ENCODE results near the gene ZNF639. TPM values are rescaled to one million over a fixed set of nuclear protein-coding genes. Genes with fewer than 3 reads are reported as not detected.
A peak's percentile ranks its signal among the peaks of the same experiment; 100 is the strongest.
"Not testable (repeated sequence)": the region's sequence is repeated elsewhere in the genome, so short reads cannot be mapped to it uniquely, and the experiment has no call there.

ZNF639 gene
- total RNA-seq, 1 experiment from 2014 or later = 80.5 TPM

GRCh38 chr3:179299316-179299715 is 23.5 kb upstream of the ZNF639 start:
- no peaks in the 10 kb centered on the region for H3K36me3 ChIP-seq
- H3K27me3 ChIP-seq (replicated peaks) = no peaks in the 10 kb centered on the region
- H3K27ac ChIP-seq = no peak overlapping the region
- no peak for DNase-seq (ENCODE audit: low read depth in 1 of 2, low spot score in 2 of 2)
- no peaks in the 10 kb centered on the region for H3K4me1 ChIP-seq (replicated peaks)
- no peaks in the 10 kb centered on the region; the same call in 1 of the 2 replicates for H3K9me3 ChIP-seq (replicated peaks)
- H3K4me3 ChIP-seq = no peak overlapping the region

- no peak overlapping the region for H3K4me3 ChIP-seq
- H3K36me3 ChIP-seq = no peaks in the 10 kb centered on the region
- no peak for DNase-seq (ENCODE audit: low read depth in 1 of 2, low spot score in 2 of 2)
- H3K27ac ChIP-seq = no peak overlapping the region
- H3K27me3 ChIP-seq (replicated peaks) = no peaks in the 10 kb centered on the region
- no peaks in the 10 kb centered on the region; the same call in 1 of the 2 replicates for H3K9me3 ChIP-seq (replicated peaks)
- H3K4me1 ChIP-seq (replicated peaks) = no peaks in the 10 kb centered on the region
These were observed 22.7 kb upstream of the ZNF639 start for GRCh38 chr3:179299999-179300613.

GRCh38 chr3:179301645-179302044 is 21.2 kb upstream of the ZNF639 start:
- no peaks in the 10 kb centered on the region; the same call in 1 of the 2 replicates for H3K9me3 ChIP-seq (replicated peaks)
- peaks cover 6% of the 10 kb centered on the region; the same call in 1 of the 2 replicates for H3K4me1 ChIP-seq (replicated peaks)
- H3K4me3 ChIP-seq = no peak overlapping the region
- H3K27me3 ChIP-seq (replicated peaks) = no peaks in the 10 kb centered on the region
- no peaks in the 10 kb centered on the region for H3K36me3 ChIP-seq
- H3K27ac ChIP-seq = no peak overlapping the region
- DNase-seq (ENCODE audit: low read depth in 1 of 2, low spot score in 2 of 2) = no peak

GRCh38 chr3:179302111-179302510 is 20.7 kb upstream of the ZNF639 start:
- peaks cover 8% of the 10 kb centered on the region; the same call in 1 of the 2 replicates for H3K4me1 ChIP-seq (replicated peaks)
- H3K4me3 ChIP-seq = no peak overlapping the region
- H3K36me3 ChIP-seq = no peaks in the 10 kb centered on the region

GRCh38 chr3:179304605-179305004 is 18.2 kb upstream of the ZNF639 start:
- Histone ChIP-seq H3K36me3 (no peaks in the 10 kb centered on the region), H3K27ac (no peak overlapping the region), H3K4me1 (replicated peaks) (peaks cover 17% of the 10 kb centered on the region; the same call in 1 of the 2 replicates), H3K4me3 (no peak overlapping the region), H3K9me3 (replicated peaks) (no peaks in the 10 kb centered on the region), H3K27me3 (replicated peaks) (no peaks in the 10 kb centered on the region)
- no peak for DNase-seq (ENCODE audit: low read depth in 1 of 2, low spot score in 2 of 2)

More at GRCh38 chr3:179302111-179302510, 20.7 kb upstream of the ZNF639 start:
- H3K27me3 ChIP-seq (replicated peaks) = no peaks in the 10 kb centered on the region
- H3K27ac ChIP-seq = no peak overlapping the region
- no peak for DNase-seq (ENCODE audit: low read depth in 1 of 2, low spot score in 2 of 2)
- no peaks in the 10 kb centered on the region; the same call in 1 of the 2 replicates for H3K9me3 ChIP-seq (replicated peaks)

- not testable (repeated sequence) for DNase-seq (ENCODE audit: low read depth in 1 of 2, low spot score in 2 of 2); H3K9me3 ChIP-seq (replicated peaks); H3K27ac ChIP-seq; H3K36me3 ChIP-seq; H3K4me3 ChIP-seq; H3K27me3 ChIP-seq (replicated peaks)
- H3K4me1 ChIP-seq (replicated peaks) = peaks cover 17% of the 10 kb centered on the region; the same call in 1 of the 2 replicates
These were observed 15.5 kb upstream of the ZNF639 start for GRCh38 chr3:179307362-179307761.

- no peaks in the 10 kb centered on the region for H3K27me3 ChIP-seq (replicated peaks)
- DNase-seq (ENCODE audit: low read depth in 1 of 2, low spot score in 2 of 2) = no peak
- H3K4me3 ChIP-seq = no peak overlapping the region
- no peaks in the 10 kb centered on the region for H3K9me3 ChIP-seq (replicated peaks)
- no peaks in the 10 kb centered on the region for H3K36me3 ChIP-seq
- H3K27ac ChIP-seq = no peak overlapping the region
- peaks cover 17% of the 10 kb centered on the region; the same call in 1 of the 2 replicates for H3K4me1 ChIP-seq (replicated peaks)
These were observed 14.8 kb upstream of the ZNF639 start for GRCh38 chr3:179308001-179308400.

GRCh38 chr3:179309225-179310078 is 13.4 kb upstream of the ZNF639 start:
- Histone ChIP-seq H3K27me3 (replicated peaks) (no peaks in the 10 kb centered on the region), H3K9me3 (replicated peaks) (no peaks in the 10 kb centered on the region), H3K4me3 (no peak overlapping the region), H3K27ac (no peak overlapping the region), H3K4me1 (replicated peaks) (peaks cover 17% of the 10 kb centered on the region; the same call in 1 of the 2 replicates), H3K36me3 (no peaks in the 10 kb centered on the region)
- no peak for DNase-seq (ENCODE audit: low read depth in 1 of 2, low spot score in 2 of 2)

- peaks cover 9% of the 10 kb centered on the region for H3K36me3 ChIP-seq
- H3K27me3 ChIP-seq (replicated peaks) = no peaks in the 10 kb centered on the region
- H3K4me1 ChIP-seq (replicated peaks) = peaks cover 10% of the 10 kb centered on the region
- no peak overlapping the region for H3K27ac ChIP-seq
- DNase-seq (ENCODE audit: low read depth in 1 of 2, low spot score in 2 of 2) = no peak
- H3K4me3 ChIP-seq = no peak overlapping the region
- peaks cover 8% of the 10 kb centered on the region; the same call in 1 of the 2 replicates for H3K9me3 ChIP-seq (replicated peaks)
These were observed 4.0 kb upstream of the ZNF639 start for GRCh38 chr3:179318876-179319275.

GRCh38 chr3:179321668-179322285 is 1.1 kb upstream of the ZNF639 start:
- Histone ChIP-seq H3K4me1 (replicated peaks) (peaks cover 20% of the 10 kb centered on the region), H3K27ac (0 out of 2 replicates have a peak overlapping the region, but pooled peaks have one; percentile 85), H3K27me3 (replicated peaks) (no peaks in the 10 kb centered on the region), H3K4me3 (peak overlapping the region; percentile 100), H3K36me3 (peaks cover 26% of the 10 kb centered on the region), H3K9me3 (replicated peaks) (peaks cover 8% of the 10 kb centered on the region; the same call in 1 of the 2 replicates)
- DNase-seq (ENCODE audit: low read depth in 1 of 2, low spot score in 2 of 2) = peak in 1 of 2 experiments; percentile 53

- Histone ChIP-seq H3K27ac (peak overlapping the region; percentile 85), H3K4me3 (peak overlapping the region; percentile 100), H3K27me3 (replicated peaks) (no peaks in the 10 kb centered on the region), H3K9me3 (replicated peaks) (peaks cover 8% of the 10 kb centered on the region; the same call in 1 of the 2 replicates), H3K36me3 (peaks cover 40% of the 10 kb centered on the region), H3K4me1 (replicated peaks) (peaks cover 20% of the 10 kb centered on the region)
- DNase-seq (ENCODE audit: low read depth in 1 of 2, low spot score in 2 of 2) = peak; percentile 77
These were observed 623 bp downstream of the ZNF639 start for GRCh38 chr3:179323197-179324110.

GRCh38 chr3:179324270-179324754 is 1.5 kb downstream of the ZNF639 start:
- peaks cover 49% of the 10 kb centered on the region for H3K36me3 ChIP-seq

More at GRCh38 chr3:179324270-179324754, 1.5 kb downstream of the ZNF639 start:
- H3K9me3 ChIP-seq (replicated peaks) = peaks cover 8% of the 10 kb centered on the region; the same call in 1 of the 2 replicates
- no peaks in the 10 kb centered on the region for H3K27me3 ChIP-seq (replicated peaks)
- H3K27ac ChIP-seq = peak overlapping the region; percentile 85; the same call in 1 of the 2 replicates
- peak overlapping the region; percentile 100 for H3K4me3 ChIP-seq
- DNase-seq (ENCODE audit: low read depth in 1 of 2, low spot score in 2 of 2) = peak in 1 of 2 experiments; percentile 37
- H3K4me1 ChIP-seq (replicated peaks) = peaks cover 20% of the 10 kb centered on the region
